Esophagus (tissue), 2 donors: ENCODE data around the gene MYH16. TPM values are rescaled to one million over a fixed set of nuclear protein-coding genes. Genes with fewer than 3 reads are reported as not detected.
A peak's percentile ranks its signal among the peaks of the same experiment; 100 is the strongest.

Experiments used
- H3K27ac ChIP-seq, 2 donors: one replicate each; pipeline ENCODE4 v1.5.1; 2013; ENCODE audit warnings: low read depth in 2 of 2, mild to moderate bottlenecking in 2 of 2, inconsistent platforms in 1 of 2, low read length in 1 of 2, moderate library complexity in 1 of 2
- H3K27me3 ChIP-seq, 2 donors: one replicate each; pipeline ENCODE4 v1.6.1; 2013; ENCODE audit warnings: low read length in 2 of 2, control low read depth in 1 of 2, mild to moderate bottlenecking in 1 of 2; ENCODE audit not compliant: insufficient read depth in 2 of 2, control insufficient read depth in 1 of 2
- H3K36me3 ChIP-seq, 2 donors: one replicate each; pipeline ENCODE4 v1.6.1; 2013; ENCODE audit warnings: low read length in 1 of 2; ENCODE audit not compliant: control insufficient read depth in 2 of 2, insufficient read depth in 2 of 2
- H3K4me1 ChIP-seq, 2 donors: one replicate each; pipeline ENCODE4 v1.6.1; 2013; ENCODE audit warnings: low read length in 1 of 2; ENCODE audit not compliant: control insufficient read depth in 2 of 2, insufficient read depth in 2 of 2
- H3K4me3 ChIP-seq, 2 donors: one replicate each; pipeline ENCODE4 v1.5.1; 2013; ENCODE audit warnings: low read length in 2 of 2, mild to moderate bottlenecking in 2 of 2, low read depth in 1 of 2, moderate library complexity in 1 of 2
- H3K9me3 ChIP-seq, 2 donors: one replicate each; pipeline ENCODE4 v1.6.1; 2013; ENCODE audit warnings: mild to moderate bottlenecking in 2 of 2, low read depth in 1 of 2, low read length in 1 of 2, moderate library complexity in 1 of 2; ENCODE audit not compliant: control insufficient read depth in 2 of 2, insufficient read depth in 1 of 2
- WGBS, 2 donors: extraction: QIAGEN DNeasy Blood & Tissue Kit; methylation state at CpG; one replicate each; pipeline ENCODE4 v1.1.7; 2013; 5-methylcytosine and 5-hydroxymethylcytosine counted together
- polyA plus RNA-seq, 2 donors: library from polyadenylated mRNA; stranded (reverse); fragments of 200-250 nt; gene quantifications; one replicate each; pipeline ENCODE4 v1.2.3, GENCODE V29; 2013
- donor health status: healthy with polysubstance abuse.
- donor health status: Bipolar disorder and iron deficiency.

MYH16 gene
- polyA plus RNA-seq, 2 donors = 0.04 TPM; not detected in 1

DNA sequence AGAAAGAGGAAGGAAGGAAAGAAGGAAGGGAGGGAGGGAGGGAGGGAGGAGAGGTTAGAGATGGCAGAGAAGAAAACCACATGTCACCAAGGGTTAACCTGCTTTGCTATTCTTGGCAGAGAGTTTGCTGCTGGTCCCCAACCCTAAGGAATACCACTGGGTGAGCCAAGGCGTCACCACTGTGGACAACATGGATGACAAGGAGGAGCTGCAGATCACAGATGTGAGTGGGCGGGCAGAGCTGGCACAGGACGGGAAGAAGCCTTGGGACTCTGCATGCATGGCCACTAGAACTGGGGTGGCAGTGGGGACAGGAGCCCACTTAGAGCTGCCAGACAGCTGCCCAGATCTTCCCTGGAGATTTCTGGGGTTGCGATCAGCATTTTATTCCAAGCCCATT is 17.2 kb upstream of the MYH16 start:
- Histone ChIP-seq H3K4me3 (no peak overlapping the region), H3K27ac (no peak overlapping the region), H3K4me1 (peaks cover 0 to 2% of the 10 kb centered on the region in 2 donors), H3K36me3 (no peaks in the 10 kb centered on the region), H3K27me3 (no peaks in the 10 kb centered on the region), H3K9me3 (no peaks in the 10 kb centered on the region)
- 60 to 66% methylated on average over 4 of the region's 4 CpGs for whole genome bisulfite sequencing, 2 donors

DNA sequence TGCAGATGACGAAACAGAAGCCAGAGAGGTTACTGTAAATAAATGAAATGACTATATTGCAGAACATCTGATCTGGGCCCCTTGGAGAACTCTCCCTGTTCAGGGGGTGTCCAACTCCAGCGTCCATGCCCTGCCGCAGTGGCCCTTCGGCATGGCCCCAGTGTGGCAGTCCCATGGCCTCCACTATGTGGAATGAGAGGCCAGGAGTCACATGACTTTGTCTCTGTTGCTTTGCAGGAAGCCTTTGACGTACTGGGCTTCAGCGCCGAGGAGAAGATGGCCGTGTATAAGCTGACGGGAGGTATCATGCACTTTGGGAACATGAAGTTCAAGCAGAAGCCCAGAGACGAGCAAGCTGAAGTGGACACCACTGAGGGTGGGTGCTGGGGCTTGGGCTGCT is 15.6 kb upstream of the MYH16 start:
- no peak overlapping the region for H3K4me3 ChIP-seq
- no peaks in the 10 kb centered on the region for H3K9me3 ChIP-seq
- H3K4me1 ChIP-seq = peaks cover 5 to 6% of the 10 kb centered on the region in 2 donors
- WGBS, 2 donors = 89 to 93% methylated on average over 10 of the region's 10 CpGs
- H3K27ac ChIP-seq = no peak overlapping the region
- no peaks in the 10 kb centered on the region for H3K36me3 ChIP-seq
- H3K27me3 ChIP-seq = no peaks in the 10 kb centered on the region

DNA sequence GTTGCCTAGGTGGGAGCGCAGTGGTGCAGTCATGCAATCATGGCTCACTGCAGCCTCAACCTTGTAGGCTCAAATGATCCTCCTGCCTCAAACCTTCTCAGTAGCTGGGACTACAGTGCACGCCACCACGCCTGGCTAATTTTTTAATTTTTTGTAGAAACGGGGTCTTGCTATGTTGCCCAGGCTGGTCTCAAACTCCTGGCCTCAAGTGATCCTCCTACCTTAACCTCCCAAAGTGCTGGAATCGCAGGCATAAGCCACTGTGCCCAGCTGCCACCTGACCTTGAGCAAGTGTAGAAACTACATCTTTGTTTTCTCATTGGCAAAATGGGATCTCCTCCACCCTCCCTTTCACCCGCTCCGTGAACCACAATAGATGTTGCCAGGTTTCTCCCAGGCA is 15.0 kb upstream of the MYH16 start:
- no peak overlapping the region for H3K27ac ChIP-seq
- no peaks in the 10 kb centered on the region for H3K9me3 ChIP-seq
- no peaks in the 10 kb centered on the region for H3K27me3 ChIP-seq
- WGBS, 2 donors = 93 to 94% methylated on average over 7 of the region's 7 CpGs
- H3K4me1 ChIP-seq = peaks cover 3 to 6% of the 10 kb centered on the region in 2 donors
- H3K4me3 ChIP-seq = no peak overlapping the region
- no peaks in the 10 kb centered on the region for H3K36me3 ChIP-seq

DNA sequence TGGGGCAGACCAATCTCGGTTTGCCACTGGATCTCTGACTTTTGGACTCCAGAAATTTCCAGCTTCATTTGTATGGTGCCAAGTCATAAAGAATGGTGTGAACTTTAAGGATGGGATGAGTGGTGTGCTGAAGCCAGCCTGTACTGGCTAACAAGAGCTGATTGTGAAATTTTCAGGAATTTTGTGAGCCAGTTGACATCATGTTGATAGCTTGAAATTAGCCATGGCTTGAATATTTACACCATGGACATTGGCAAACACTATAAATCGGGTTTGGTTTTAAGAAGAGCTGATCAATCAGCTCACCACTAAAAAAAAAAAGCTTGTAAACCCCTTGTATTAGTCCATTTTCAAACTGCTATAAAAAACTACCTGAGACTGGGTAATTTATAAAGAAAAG is 14.1 kb upstream of the MYH16 start:
- Histone ChIP-seq H3K27me3 (no peaks in the 10 kb centered on the region), H3K4me1 (peaks cover 3 to 6% of the 10 kb centered on the region in 2 donors), H3K9me3 (no peaks in the 10 kb centered on the region), H3K27ac (no peak overlapping the region), H3K4me3 (no peak overlapping the region), H3K36me3 (no peaks in the 10 kb centered on the region)
- 68 to 81% methylated on average over 2 of the region's 2 CpGs for WGBS, 2 donors

DNA sequence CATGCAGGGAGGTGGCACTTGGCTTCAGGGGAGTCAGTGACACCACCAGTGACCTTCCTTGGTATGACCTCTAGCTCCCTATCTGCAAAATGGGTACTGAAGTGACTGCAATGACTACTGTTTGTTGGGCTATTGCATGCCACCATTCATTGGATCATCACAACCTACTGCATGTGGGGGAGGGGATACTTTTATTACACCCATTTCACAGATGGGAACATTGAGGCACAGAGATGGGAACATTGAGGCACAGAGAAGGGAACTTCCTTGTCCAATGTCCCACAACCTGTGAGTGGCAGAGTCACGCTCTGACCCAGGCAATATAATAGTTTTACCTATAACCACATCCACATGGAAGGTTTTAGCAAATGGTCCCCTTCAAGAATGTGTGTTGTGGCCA is 12.2 kb upstream of the MYH16 start:
- 96% methylated on average over 1 of the region's 1 CpG for WGBS, 2 donors
- no peaks in the 10 kb centered on the region for H3K9me3 ChIP-seq
- H3K4me1 ChIP-seq = peaks cover 3 to 6% of the 10 kb centered on the region in 2 donors
- H3K27me3 ChIP-seq = no peaks in the 10 kb centered on the region
- no peak overlapping the region for H3K4me3 ChIP-seq
- no peaks in the 10 kb centered on the region for H3K36me3 ChIP-seq
- H3K27ac ChIP-seq = no peak overlapping the region

DNA sequence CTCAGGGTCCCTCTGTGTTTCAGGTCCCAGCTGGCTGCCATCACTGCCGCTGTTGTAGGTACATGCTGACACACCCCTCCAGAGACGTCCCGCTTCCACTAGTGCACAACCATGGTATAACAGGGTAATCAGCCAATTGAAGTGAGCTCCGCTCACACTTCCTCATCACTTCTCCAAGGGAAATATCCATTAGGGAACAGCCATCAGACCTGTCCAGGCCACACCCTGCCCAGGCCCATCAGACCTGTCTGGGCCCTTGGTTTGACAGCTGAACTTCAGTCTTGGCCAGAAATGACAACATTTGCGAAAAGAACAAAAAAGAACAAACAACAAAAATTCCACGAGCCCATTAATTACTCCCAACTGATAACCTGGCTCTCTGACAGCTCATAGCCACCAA is 11.0 kb upstream of the MYH16 start:
- Histone ChIP-seq H3K9me3 (no peaks in the 10 kb centered on the region), H3K4me1 (peaks cover 3 to 6% of the 10 kb centered on the region in 2 donors), H3K4me3 (no peak overlapping the region), H3K27ac (no peak overlapping the region), H3K27me3 (no peaks in the 10 kb centered on the region), H3K36me3 (no peaks in the 10 kb centered on the region)
- WGBS, 2 donors = 57 to 62% methylated on average over 6 of the region's 6 CpGs

DNA sequence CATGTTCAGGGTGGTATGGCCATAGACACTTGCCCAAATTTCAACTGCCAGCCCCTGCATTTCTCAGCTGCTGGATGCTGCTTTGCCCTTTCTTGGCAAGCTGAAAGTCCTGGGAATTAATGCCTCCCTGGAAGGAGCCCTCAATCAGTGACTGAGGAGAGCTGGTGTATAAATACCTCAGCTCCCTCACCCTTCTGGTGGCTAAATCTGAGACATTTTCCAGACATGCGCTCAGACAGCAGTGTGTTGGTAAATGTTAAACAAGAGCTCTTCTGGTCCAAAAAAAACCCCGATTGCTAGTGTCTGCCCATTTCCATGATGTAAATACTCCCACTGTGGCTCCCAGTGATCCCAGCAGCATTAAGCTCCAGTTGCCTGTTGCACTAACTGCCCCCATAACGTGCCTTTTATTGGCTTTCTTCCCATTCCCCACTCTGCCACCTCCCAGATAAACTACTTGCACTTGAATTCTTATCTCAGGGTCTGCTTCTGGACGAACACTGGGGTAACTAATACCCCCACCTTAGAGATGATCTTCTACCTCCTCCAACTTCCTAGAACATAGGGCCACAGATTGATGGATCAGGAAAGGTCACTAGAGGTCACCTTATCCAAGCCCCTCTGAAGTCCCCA is 6.7 kb upstream of the MYH16 start:
- Histone ChIP-seq H3K27me3 (no peaks in the 10 kb centered on the region), H3K4me3 (no peak overlapping the region), H3K36me3 (no peaks in the 10 kb centered on the region), H3K27ac (no peak overlapping the region), H3K4me1 (peaks cover 3 to 10% of the 10 kb centered on the region in 2 donors), H3K9me3 (no peaks in the 10 kb centered on the region)
- WGBS, 2 donors = 81% methylated on average over 4 of the region's 4 CpGs

DNA sequence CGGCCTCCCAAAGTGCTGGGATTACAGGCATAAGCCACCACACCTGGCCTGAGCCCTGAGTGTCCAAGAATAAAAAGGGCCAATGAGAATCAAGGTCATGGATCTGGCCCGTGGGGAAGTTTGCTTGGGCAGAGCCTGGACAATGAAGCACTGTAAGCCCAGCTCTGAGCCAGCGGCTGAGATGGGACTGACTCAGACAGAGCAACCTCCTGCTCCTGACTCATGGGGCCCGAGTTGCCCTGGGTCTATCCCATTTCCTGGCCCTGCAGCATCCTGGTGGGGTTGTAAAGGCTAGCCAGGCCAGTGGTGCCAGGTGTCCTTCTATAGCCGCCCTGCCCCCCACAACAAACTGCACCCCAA is 5.2 kb upstream of the MYH16 start:
- no peak overlapping the region for H3K4me3 ChIP-seq
- 54 to 56% methylated on average over 5 of the region's 5 CpGs for WGBS, 2 donors
- H3K4me1 ChIP-seq = peaks cover 0 to 4% of the 10 kb centered on the region in 2 donors
- no peaks in the 10 kb centered on the region for H3K36me3 ChIP-seq
- peak overlapping the region in 1 of 2 donors; percentile 26 for H3K27ac ChIP-seq
- no peaks in the 10 kb centered on the region for H3K27me3 ChIP-seq
- H3K9me3 ChIP-seq = no peaks in the 10 kb centered on the region

DNA sequence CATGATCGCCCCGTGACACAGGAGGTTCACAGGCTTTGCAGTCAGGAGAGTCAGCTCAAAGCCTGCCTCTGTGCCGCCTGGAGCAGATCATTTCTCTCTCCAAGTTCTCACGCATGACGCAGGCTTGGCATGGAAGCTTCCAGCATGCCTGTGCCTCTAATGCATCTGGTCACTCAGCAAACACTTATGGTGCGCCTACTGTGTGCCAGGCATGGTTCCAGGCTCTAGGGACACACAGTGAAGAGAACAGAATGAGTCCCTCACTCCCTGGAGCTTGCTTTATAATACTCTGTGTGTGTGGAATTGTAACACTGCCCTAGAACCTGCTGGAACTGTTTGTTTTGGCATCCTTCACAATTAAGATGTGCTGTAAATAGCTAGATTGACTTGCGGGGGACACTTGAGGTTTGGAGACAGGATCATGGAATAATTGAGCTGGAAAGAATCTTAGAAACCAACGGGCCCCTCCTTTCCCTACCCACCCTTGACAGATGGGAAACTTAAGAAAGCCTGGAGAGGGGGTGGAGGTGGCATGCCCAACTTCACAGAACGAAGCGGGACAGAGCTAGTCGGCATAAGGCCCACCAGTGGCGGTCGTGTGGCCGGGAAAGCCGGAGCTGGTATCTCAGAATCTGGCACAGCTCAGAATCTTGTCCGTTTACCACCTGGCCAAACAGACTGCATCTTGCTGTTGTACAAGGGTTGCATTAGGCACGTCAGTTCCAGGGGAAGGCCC is 4.6 kb upstream of the MYH16 start:
- Histone ChIP-seq H3K4me3 (no peak overlapping the region), H3K4me1 (peaks cover 0 to 4% of the 10 kb centered on the region in 2 donors), H3K27ac (peak overlapping the region in 1 of 2 donors; percentile 26), H3K36me3 (no peaks in the 10 kb centered on the region), H3K9me3 (no peaks in the 10 kb centered on the region), H3K27me3 (no peaks in the 10 kb centered on the region)
- 55 to 63% methylated on average over 17 of the region's 17 CpGs for WGBS, 2 donors

DNA sequence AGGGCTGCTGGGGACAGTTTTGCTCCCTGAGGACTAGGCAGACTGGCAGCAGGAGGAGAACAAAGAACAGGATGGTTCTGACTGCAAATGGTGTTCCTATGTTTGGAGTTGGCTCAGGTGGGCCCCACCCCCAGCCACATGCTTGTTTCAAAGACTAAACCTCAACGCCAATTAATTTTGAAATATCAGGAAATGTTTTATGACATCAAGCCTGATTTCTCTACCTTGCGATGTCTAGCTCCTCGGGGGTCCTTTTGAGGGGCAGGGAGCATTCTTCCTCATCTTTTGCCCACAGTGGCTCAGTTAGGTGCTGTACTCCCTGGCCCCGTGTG is 4.1 kb upstream of the MYH16 start:
- Histone ChIP-seq H3K27ac (no peak overlapping the region), H3K4me3 (no peak overlapping the region), H3K9me3 (no peaks in the 10 kb centered on the region), H3K4me1 (peaks cover 0 to 4% of the 10 kb centered on the region in 2 donors), H3K36me3 (no peaks in the 10 kb centered on the region), H3K27me3 (no peaks in the 10 kb centered on the region)
- 86 to 89% methylated on average over 4 of the region's 4 CpGs for WGBS, 2 donors
